ENCODE data around the gene BDKRB2.

Gene BDKRB2

DNA sequence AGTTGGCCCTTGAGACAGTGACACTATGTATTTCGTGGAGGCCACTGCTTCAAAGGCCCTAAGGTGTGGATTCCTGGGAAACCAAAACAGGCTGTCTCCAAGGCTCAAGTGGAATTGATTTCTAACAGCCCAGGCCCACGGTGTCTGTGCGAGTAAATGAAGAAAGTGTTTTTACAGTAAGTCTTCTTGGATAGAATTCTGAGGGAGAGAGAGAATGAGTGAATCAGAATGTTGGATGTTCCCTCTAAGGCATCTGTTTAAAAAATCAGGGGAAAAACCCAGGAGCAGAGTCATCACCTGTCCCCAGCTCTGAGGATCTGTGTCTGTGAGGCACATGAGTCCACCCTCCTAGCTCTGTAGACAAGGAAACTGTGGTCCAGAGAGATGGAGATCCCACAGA is 29.0 kb downstream of the BDKRB2 start:
- H3K79me2 ChIP-seq (ENCODE audit: low read length), result no peaks in the 10 kb centered on the region
- peaks cover 18% of the 10 kb centered on the region; the same call in 1 of the 2 replicates for H3K27me3 ChIP-seq (ENCODE audit: low read depth, low read length)
- H3K9me3 ChIP-seq (ENCODE audit: insufficient read depth, low read length), result no peaks in the 10 kb centered on the region
- no peak overlapping the region for H3K4me2 ChIP-seq (ENCODE audit: low read length)
- no peaks in the 10 kb centered on the region for H3K36me3 ChIP-seq (replicated peaks; ENCODE audit: low read depth, low read length)
- H3K4me3 ChIP-seq (ENCODE audit: low read length), result no peak overlapping the region
- H2AFZ ChIP-seq (ENCODE audit: low read depth, low read length), result no peak overlapping the region
- no peak overlapping the region for H3K9ac ChIP-seq (ENCODE audit: low read length)
- TF ChIP-seq, protein P1, sequence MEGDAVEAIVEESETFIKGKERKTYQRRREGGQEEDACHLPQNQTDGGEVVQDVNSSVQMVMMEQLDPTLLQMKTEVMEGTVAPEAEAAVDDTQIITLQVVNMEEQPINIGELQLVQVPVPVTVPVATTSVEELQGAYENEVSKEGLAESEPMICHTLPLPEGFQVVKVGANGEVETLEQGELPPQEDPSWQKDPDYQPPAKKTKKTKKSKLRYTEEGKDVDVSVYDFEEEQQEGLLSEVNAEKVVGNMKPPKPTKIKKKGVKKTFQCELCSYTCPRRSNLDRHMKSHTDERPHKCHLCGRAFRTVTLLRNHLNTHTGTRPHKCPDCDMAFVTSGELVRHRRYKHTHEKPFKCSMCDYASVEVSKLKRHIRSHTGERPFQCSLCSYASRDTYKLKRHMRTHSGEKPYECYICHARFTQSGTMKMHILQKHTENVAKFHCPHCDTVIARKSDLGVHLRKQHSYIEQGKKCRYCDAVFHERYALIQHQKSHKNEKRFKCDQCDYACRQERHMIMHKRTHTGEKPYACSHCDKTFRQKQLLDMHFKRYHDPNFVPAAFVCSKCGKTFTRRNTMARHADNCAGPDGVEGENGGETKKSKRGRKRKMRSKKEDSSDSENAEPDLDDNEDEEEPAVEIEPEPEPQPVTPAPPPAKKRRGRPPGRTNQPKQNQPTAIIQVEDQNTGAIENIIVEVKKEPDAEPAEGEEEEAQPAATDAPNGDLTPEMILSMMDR (IDR thresholded peaks at IDR 0.05; ENCODE audit: low read depth, low read length), result no peak
- no peak for TF ChIP-seq EZH2phosphoT487 (IDR thresholded peaks at IDR 0.05; ENCODE audit: low read depth)
- H4K20me1 ChIP-seq (ENCODE audit: insufficient read depth, low read length), result no peaks in the 10 kb centered on the region
- no peaks in the 10 kb centered on the region for H3K4me1 ChIP-seq (ENCODE audit: low read length)
- no peak overlapping the region for H3K27ac ChIP-seq (ENCODE audit: low read length)

DNA sequence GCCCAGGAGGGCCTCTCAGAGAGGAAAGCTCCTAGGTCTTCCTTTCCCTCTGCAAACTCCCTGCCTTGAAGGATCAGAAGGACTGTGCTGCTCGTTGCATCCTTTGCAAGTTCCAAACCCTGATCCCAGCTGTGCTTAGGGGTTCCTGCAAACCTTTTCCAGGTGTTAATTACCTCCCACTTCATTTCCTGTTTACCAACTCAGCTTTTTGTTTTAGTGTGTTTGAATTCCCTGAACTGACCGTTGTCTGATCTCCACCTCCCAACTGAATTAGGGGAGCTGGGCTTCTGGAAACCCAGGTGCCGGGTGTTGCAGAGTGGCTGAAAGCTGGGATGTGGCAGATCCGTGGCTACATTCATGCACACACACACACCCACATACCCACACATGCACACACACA is 30.8 kb downstream of the BDKRB2 start:
- H3K9me3 ChIP-seq (ENCODE audit: insufficient read depth, low read length), result no peaks in the 10 kb centered on the region
- no peaks in the 10 kb centered on the region for H3K79me2 ChIP-seq (ENCODE audit: low read length)
- no peak overlapping the region for H2AFZ ChIP-seq (ENCODE audit: low read depth, low read length)
- no peak overlapping the region for H3K4me3 ChIP-seq (ENCODE audit: low read length)
- TF ChIP-seq, protein P1 (IDR thresholded peaks at IDR 0.05; ENCODE audit: low read depth, low read length), result no peak
- TF ChIP-seq EZH2phosphoT487 (IDR thresholded peaks at IDR 0.05; ENCODE audit: low read depth), result no peak
- H3K4me2 ChIP-seq (ENCODE audit: low read length), result no peak overlapping the region
- H3K36me3 ChIP-seq (replicated peaks; ENCODE audit: low read depth, low read length), result no peaks in the 10 kb centered on the region
- H3K9ac ChIP-seq (ENCODE audit: low read length), result no peak overlapping the region
- no peaks in the 10 kb centered on the region for H3K4me1 ChIP-seq (ENCODE audit: low read length)
- peaks cover 28% of the 10 kb centered on the region; the same call in 1 of the 2 replicates for H3K27me3 ChIP-seq (ENCODE audit: low read depth, low read length)
- no peak overlapping the region for H3K27ac ChIP-seq (ENCODE audit: low read length)
- no peaks in the 10 kb centered on the region for H4K20me1 ChIP-seq (ENCODE audit: insufficient read depth, low read length)

DNA sequence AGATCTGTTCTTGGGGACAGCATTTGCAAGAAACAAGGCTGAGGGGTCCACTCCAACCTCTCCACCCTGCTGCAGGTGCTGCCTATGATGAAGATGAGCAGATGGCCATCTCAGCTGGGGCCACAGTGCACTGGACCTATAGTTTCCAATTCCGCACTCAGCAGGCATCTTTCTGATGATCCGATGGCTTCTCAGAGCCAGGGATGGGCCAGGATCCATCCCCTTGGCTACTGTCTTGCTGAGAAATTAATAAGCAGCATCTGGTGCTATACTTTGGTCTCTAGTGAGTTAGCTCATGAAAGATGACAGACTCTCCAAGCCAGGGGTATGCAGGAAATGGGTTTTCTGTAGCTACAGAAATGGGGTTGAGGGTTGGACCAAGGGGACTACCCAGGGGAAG is 33.0 kb downstream of the BDKRB2 start:
- Histone ChIP-seq H2AFZ (ENCODE audit: low read depth, low read length) (no peak overlapping the region), H3K79me2 (ENCODE audit: low read length) (no peaks in the 10 kb centered on the region), H3K4me2 (ENCODE audit: low read length) (no peak overlapping the region), H3K27me3 (ENCODE audit: low read depth, low read length) (peaks cover 28% of the 10 kb centered on the region; the same call in 1 of the 2 replicates), H3K4me3 (ENCODE audit: low read length) (no peak overlapping the region), H3K27ac (ENCODE audit: low read length) (no peak overlapping the region), H3K9me3 (ENCODE audit: insufficient read depth, low read length) (no peaks in the 10 kb centered on the region), H4K20me1 (ENCODE audit: insufficient read depth, low read length) (no peaks in the 10 kb centered on the region), H3K4me1 (ENCODE audit: low read length) (no peaks in the 10 kb centered on the region), H3K36me3 (replicated peaks; ENCODE audit: low read depth, low read length) (no peaks in the 10 kb centered on the region), H3K9ac (ENCODE audit: low read length) (no peak overlapping the region)
- TF ChIP-seq EZH2phosphoT487 (IDR thresholded peaks at IDR 0.05; ENCODE audit: low read depth), result no peak
- TF ChIP-seq, protein P1 (IDR thresholded peaks at IDR 0.05; ENCODE audit: low read depth, low read length), result no peak

DNA sequence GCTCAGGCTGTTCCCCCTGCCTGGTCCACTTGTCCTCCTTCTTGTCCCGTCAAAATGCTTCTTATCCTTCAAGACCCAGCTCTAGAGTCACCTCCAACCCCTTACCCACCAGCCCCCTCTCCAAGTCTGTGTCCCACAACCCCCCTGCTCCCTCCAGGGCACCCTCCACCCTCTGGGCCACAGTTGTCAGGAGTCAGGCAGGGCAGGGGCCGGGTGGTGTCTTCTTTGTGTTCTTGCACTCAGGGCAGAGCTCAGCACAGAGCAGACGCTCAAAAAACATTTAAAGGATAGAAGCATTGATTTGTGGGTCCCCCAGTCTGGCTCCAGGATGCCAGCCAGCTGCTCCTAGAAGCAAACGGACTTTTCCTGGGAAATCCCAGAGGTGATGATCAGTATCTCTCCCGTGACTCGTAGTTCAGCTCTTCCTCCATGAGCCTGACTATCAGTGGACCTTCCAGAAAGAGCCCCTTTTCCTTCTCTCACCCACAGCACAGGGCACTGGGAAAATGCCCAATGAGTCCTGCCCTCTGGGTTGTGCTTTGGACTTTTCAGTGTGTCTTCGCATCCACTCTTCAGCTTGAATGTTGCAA is 34.1 kb downstream of the BDKRB2 start:
- Histone ChIP-seq H3K4me3 (ENCODE audit: low read length) (no peak overlapping the region), H3K9me3 (ENCODE audit: insufficient read depth, low read length) (no peaks in the 10 kb centered on the region), H3K27me3 (ENCODE audit: low read depth, low read length) (peaks cover 31% of the 10 kb centered on the region; the same call in 1 of the 2 replicates), H3K36me3 (replicated peaks; ENCODE audit: low read depth, low read length) (no peaks in the 10 kb centered on the region), H3K4me1 (ENCODE audit: low read length) (no peaks in the 10 kb centered on the region), H3K27ac (ENCODE audit: low read length) (no peak overlapping the region), H3K79me2 (ENCODE audit: low read length) (no peaks in the 10 kb centered on the region), H2AFZ (ENCODE audit: low read depth, low read length) (no peak overlapping the region), H3K9ac (ENCODE audit: low read length) (no peak overlapping the region), H4K20me1 (ENCODE audit: insufficient read depth, low read length) (no peaks in the 10 kb centered on the region), H3K4me2 (ENCODE audit: low read length) (no peak overlapping the region)
- TF ChIP-seq EZH2phosphoT487 (IDR thresholded peaks at IDR 0.05; ENCODE audit: low read depth), result no peak
- TF ChIP-seq, protein P1 (IDR thresholded peaks at IDR 0.05; ENCODE audit: low read depth, low read length), result no peak

Data from OCI-LY3 (cell line).